ENCODE data around the gene MCF2L.
"Not testable (repeated sequence)": the region's sequence is repeated elsewhere in the genome, so short reads cannot be mapped to it uniquely, and the experiment has no call there.

MCF2L gene

DNA sequence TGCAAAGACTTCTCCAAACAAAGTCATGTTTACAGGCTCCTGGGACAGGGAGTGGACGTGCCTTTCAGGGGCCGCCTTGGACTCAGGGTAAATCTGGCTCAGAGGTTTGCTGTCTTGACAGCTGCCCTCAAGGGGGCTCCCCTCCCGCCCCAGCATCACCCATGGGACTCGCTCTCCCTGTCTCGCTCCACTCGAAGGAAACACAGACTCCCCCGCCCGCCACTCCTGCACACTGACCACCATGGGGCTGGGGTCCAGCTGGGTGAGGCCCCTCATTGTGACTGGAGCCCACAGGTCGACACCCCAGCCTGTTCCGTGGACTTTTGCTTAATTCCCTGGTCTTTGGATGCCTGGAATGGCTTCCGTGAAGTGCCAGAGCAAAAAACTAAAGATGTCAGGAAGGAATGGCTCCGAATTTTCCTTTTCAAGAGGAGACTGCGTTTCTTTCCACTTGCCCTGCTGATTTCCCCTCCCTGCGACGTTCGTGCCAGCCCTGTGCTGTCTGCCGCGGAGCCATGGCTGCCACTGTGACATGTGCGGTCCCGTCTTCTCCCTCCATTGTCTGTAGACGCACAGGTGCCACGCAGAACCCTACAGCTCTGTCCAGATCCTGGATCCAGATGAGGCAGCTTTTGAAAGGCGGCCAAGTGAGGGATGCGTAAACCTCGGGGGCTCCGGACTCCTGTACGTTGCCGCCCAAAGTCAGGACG is 48.6 kb downstream of the MCF2L start:
- no peak for DNase-seq

DNA sequence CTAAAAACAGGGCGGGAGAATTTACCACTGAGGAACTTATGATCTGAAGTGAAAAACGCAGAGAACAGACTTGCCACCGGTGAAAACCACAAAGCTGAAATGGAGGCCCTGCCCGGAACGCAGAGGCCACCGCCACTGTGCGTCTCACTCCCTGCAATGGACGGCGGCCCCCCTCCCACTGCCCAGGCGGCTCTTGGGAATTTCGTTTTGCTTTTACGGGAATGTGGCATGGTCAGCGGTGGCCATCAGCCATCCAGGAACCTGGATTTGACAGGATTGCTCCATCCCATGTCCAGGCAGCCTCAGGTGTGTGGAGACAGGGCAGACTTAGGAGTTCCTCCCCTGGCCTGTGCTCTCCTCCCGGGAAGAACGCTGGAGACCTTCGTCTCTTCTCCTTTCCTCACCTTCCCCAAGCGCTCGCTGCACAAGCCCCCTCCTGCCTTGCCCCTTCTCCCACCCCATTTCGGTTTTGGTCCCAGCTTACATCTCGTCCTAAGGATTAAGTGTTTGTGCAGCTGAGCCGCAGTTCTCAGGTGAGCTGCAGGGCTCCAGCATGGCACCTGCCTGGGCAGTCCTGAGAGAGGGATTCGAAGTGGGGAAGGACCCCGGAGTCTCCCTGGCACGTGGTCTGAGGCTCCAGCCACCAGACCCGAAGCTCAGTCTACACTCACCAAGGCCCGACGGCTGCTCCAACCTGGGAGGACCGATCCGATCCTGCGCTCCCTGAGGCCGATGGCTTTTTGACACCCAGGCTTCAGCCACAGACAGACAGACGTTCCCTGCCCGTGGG is 49.9 kb downstream of the MCF2L start:
- no peak for DNase-seq

DNA sequence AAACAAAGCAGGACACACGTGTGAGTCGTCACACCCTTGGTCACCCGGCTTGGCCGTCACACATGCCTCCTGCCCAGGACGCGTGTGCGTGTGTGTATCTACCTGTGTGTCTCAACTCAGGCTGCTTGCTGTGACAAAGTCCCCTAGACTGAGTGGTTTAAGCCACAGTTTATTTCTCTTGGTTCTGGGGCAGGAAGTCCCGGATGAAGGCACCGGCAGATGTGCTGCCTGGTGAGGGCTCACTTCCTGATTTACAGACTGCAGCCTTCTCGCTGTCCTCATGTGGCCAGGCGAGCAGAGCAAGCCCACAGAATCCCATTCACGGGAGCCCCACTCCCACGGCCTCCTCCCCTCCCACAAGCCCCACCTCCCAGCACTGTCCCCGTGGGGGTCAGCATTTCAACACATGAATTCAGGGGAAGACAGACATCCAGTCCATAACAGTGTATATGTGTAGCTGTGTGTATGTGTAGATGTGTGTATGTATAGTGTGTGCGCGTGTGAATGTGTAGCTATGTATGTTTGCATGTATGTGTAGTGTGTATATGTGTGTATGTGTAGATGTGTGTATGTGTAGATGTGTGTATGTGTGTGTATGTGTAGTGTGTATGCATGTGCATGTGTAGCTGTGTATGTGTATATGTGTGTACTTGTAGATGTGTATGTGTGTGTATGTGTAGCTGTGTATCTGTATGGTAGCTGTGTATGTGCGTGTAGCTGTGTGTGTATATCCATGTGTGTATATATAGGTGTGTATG is 51.5 kb downstream of the MCF2L start:
- DNase-seq: no peak

DNA sequence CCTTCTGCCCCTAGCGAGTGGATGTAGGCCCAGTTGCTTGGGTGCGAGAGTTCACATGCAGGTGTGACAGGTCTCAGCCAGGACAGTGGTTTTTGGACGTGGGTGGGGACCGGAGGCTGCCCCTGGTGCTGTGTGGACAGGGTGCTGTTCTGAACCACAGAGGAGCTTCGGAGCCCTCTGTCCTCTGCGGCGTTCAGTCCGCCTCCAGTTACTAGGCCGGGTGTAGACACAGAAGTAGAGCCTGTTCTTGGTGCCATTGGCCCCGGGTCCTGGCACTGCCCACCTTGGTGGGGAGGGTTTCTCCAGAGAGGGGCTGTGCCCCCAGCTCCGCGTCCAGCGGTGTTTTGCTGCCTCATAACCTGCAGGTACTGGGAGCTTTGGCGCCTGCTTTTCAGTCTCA is 52.4 kb downstream of the MCF2L start:
- DNase-seq: no peak

DNA sequence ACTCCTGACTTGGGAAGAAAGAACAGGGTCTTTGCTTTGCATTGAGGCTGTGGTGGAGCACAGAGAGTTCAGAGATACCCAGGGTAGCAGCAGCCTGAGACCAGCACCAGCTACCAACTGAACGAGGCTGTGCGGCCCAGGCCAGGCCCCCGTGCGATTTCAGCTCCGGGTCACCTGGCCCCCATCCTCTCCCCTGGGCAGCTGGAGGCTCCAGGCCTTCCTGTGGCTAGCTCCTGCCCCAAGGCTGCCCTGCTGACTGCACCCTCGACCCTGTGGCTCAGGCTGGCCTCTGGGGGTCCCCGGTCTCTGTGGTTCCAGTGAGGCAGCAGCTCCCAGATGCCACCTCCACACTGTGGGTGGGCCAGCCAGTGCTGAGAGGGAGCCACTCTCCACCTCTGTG is 52.8 kb downstream of the MCF2L start:
- DNase-seq: no peak

DNA sequence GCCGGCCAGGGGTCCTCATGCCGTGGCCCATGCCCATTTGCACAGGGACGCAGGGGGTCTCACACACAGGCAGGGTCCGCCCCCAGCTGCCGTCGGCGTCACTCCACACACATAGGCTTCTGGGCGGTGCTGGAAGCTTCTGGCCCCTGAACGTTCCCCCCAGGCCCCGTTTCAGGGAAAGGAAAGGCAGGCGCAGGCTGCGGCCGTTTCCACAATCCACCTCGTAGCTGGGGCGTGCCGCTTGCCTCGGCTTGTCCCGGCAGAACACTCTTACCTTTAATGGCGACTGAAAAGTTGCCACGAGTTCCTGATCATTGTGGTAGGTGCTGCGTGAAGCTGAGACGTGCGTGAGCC is 53.4 kb downstream of the MCF2L start:
- no peak for DNase-seq

DNA sequence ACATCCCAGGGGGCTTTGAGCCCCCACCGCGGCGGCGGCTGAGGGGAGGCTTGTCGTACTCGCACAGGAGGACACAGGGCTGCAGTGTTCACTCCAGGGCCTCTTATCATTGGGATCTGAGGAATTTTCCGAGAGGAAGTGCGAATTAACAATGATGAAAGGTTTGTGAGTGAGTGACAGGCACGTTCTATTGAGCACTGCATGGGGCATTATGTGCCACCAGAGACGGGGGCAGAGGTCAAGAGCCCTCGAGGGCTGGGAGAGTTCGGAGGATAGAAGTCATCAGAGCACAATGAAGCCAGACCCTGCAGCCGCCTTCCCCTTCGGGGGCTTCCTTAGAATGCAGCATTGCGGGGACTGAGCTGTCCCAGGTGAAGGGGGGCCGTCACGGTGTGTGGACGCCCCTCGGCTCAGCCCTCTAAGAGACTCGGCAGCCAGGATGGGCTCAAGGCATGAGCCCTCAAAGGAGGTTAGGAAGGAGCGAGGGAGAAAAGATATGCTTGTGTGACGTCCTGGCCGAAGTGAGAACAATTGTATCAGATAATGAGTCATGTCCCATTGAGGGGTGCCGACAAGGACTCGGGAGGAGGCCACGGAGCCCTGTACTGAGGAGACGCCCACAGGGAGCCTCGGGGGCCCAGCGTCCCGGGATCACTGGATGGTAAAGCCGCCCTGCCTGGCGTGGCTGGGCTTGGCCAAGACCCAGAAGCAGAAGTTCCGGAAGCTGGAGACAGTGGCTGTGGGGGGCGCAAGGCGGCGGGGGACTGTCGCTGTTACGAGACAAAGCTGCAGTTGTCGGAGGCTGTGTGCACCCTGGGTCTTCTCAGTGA is 53.9 kb downstream of the MCF2L start:
- DNase-seq: no peak

DNA sequence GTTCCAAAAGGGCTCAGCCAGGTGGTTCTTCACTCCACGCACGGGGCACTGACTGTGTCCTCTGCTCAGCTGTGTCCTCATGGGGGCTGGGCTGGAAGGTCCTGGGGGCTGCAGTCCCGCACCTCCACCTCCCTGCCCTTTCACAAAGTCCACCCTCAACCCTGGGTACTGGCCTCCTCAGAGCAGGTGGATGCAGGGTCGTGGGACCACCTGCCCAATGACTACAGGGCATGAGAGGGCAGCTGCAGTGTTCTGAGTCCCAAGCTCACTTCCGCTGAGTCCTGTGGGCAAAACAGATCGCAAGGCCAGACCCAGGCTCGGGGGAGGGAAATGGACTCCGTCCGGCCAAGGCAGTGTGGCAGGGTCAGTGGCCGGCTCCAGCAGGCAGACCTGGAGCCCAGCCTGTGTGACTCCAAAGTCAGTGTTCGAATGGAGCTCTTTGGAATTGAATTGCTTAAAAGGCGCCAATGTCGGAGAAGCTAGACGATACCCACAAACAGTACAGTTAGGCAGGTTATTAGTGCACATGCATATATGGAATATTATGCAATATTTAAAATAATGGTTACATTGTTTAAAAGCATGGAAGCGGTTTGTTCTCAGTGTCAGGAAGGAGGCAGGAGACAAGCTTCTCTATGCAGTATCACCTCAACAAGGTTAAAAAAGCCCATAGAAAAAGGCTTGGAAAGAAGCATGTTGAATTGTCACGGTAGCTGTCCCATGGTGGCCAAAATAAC is 54.8 kb downstream of the MCF2L start:
- no peak for DNase-seq

DNA sequence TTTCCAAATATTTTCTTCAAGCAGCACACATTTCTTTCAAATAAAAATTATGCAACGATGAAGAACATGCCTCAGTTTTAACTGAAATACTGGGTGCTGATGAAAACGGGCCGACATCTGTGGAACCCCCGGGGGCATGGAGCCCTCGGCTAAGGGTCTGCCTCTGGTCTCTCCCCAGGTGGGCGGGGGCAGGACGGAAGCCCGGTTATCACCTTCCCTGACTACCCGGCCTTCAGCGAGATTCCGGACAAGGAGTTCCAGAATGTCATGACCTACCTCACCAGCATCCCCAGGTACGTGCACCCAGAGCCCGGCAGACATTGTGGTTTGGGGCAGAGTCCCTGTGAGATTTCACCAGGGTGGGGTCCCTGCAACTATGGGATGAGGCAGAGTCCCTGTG is 55.5 kb downstream of the MCF2L start:
- no peak for DNase-seq

DNA sequence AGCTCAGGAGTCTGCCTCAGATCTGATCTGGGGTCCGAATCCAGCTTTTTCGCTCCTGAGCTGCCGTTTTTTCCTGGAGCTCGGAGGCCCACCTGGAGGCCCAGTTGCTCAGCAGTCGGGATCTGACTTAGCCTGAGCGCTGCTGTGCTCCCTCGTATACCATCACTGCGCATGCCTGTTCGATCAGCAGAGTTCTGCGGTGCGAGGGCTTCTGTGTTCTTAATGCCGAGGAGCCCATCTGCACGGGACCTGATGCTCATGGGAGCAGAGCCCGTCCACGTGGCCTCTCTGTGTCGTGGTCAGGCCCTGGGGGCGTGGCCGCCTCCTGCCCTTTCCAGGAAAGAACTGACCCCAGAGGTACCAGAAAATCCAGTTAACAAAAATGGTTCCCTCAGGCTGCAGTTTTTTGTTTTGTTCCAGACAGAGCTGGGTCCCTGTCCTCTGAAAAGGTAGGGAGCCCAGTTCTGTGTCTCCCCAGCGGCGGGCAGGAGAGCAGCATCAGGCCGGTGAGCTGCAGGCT is 57.4 kb downstream of the MCF2L start:
- no peak for DNase-seq

DNA sequence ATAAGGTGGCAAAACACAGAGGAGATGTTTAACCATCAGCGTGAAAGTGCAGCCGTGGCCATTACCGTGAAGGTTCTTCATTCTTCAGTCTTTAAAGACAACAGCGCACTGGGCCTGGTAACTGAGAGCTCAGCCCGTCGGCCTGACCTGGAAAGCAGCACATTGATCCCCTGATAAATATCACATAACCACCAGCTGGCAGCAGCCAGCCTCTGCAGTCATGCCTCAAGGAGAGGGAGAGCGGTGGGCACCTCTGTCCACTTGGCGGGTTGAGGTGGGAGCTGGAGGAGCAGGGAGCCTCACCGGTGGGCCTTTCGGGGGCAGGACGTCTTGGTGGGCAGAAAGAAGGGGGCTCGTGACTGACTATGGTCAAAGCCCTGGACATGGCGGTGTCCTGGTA is 58.1 kb downstream of the MCF2L start:
- DNase-seq: no peak

DNA sequence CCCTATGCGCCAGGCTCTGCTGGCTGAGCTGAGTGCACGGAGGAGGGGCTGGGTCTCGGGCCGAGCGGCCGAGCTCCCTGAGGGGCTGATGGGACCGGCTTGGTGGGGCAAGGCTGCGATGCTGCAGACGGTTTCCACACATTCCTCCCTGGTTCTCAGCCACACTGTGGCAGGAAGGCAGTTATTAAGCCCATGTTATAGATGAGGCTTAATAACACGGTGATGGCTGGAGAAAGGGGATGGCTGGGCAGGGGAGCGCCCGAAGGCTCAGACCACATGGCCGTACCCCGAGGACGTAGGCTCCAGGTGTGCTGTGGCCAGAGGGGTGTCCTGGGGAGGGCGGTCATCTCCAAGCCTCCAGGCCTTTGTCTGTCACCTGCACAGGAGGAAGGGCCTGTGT is 58.6 kb downstream of the MCF2L start:
- DNase-seq: no peak

DNA sequence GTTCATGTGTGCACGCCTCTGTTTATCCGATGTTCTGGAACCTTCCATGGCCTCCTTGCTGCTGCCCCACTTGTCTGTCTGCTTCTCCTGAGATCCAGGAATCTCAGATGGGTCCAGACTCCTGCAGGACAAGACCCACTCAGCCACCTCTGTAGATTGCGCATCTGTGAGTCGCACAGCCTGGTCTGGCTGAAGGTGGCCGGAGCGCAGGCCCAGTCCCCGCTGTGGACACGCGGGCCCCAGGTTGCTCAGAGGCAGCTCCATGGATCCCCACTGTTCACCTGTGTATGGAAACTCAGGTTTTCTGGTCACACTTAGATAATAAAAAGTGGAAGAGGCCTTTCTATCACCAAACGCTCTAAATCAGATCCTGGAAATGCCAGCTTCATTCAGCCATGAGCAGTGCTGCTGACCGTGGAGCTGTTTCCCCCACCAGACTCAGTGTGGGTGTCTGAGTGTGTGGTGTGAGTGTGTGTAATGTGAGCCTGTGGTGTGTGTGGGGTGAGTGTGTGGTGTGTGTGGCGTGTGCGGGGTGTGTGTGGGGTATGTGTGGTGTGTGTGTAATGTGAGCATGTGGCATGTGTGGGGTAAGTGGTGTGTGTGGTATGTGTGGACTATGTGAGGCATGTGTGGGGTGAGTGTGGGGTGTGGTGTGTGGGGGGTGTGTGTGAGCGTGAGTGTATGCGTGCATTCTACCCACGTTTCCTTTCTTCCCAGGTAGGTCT is 59.5 kb downstream of the MCF2L start:
- DNase-seq: no peak

DNA sequence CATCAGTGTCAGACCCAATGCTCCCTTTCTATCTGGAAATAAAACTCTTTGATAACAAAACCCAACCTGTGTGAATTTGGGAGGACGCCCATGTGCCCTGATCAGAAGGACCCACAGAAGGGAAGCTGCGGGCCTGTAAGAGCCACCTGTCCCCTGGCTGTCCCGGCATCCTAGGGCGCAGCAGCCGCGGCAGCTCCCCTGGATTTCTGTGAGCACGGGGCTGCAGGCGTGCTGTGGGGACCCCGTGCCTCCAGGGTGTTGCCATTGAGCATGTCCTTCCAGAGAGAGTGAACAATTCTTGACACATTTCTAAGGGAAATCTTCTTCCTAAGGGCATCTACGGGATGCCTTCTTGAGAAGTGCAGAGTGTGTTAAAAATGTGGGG is 60.0 kb downstream of the MCF2L start:
- DNase-seq: no peak

DNA sequence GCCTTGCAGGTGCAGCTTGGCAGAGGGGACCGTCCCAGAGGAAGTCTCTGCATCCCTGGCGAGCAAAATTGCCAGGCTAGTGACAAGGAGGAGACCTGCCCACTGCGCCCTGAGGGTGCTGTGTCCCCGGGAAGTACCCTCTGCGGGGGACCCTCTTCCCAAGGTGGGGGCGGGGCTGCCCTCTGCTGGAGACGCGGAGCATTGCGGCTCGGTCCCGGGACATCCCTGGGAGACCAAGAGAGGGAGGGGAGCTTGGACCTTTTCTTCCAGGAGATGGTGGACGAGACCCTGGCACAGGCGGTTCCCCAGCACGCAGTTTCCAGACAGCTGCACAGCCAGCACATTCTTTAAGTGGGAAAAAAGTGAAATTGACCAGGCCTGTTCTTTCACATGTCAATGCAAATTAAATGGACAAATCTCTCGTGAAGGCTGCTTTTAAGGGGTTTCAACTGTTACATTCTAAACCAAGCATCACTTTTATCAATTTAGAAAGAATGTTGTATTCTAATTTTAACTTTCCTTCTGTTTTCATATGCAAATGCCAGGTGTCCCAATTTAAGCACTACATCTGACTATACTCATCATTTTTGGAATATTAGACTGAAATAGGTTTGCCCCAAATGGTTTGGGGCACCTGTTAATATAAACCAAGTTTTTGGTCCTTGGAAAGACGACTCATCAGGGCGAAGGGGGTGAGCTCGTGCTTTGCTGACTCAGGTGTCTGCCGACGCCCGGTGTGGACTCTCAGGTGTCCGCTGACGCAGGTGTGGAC is 60.7 kb downstream of the MCF2L start:
- DNase-seq: peak; percentile 85

DNA sequence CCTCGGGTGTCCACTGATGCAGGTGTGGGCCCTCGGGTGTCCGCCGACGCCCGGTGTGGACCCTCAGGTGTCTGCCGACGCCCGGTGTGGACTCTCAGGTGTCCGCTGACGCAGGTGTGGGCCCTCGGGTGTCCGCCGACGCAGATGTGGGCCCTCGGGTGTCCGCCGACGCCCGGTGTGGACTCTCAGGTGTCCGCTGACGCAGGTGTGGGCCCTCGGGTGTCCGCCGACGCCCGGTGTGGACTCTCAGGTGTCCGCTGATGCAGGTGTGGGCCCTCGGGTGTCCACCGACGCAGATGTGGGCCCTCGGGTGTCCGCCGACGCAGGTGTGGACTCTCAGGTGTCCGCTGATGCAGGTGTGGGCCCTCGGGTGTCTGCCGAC is 61.2 kb downstream of the MCF2L start:
- DNase-seq: not testable (repeated sequence)

DNA sequence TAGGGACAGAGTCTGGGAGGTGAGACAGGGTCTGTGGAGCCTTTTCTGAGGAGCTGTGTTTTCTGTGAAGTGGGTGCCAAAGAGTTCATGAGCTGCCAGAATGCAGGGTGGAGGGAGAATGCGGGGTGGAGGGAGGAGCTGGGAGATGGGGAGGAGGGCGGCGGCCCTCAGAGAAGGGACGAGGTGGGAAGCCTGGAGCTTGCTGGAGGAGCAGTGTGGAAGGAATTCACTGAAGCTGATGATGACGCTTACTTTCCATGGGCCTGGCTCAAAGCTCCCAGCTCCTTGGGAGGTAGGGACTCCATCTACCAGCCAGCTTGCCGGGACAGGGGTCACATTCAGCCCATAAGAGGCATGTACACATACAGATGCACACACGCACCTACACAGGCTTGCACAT is 62.5 kb downstream of the MCF2L start:
- no peak for DNase-seq

DNA sequence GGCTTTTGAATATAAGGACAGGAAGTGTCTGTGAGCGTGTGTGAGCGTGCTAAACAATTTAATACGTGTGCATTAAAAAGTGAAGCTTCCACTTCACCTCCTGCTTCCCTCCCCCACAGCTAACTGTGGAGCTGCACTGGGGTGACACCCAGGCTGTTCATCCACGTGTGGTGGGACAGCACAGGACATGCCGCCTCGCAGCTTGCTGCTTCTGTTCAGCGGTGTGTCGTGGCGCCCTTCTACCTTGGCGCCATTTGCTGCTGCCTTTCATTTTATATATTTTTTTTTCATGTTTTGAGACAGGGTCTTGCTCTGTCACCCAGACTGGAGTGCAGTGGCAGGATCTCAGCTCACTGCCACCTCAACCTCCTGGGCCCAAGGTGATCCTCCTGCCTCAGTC is 63.3 kb downstream of the MCF2L start:
- DNase-seq: no peak

DNA sequence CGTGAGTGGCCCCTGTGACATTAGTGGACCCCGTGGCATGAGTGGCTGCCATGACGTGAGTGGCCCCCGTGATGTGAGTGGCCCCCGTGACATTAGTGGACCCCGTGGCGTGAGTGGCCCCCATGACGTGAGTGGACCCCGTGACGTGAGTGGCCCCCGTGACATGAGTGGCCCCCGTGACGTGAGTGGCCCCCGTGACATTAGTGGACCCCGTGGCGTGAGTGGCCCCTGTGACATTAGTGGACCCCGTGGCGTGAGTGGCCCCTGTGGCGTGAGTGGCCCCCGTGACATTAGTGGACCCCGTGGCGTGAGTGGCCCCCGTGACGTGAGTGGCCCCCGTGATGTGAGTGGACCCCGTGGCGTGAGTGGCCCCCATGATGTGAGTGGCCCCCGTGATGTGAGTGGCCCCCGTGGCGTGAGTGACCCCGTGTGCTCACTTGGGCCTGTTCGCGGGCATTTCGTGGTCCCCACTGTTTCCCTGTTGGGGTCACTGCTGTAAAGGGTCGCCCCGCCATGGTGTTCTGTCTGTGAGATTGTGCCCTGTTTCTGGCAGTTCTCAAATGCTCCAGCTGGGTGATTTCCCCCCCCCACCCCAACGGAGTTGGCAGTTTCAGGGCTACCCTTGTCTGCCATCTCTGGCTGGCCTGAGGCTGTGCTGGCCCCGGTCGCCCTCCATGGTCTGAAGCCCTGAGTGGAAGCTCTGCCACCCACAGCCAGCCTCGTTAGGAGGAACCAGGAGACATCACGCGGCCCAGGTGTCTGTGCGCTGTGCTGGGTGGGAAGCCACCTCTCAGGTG is 64.2 kb downstream of the MCF2L start:
- no peak for DNase-seq

Data from activated CD8-positive, alpha-beta memory T cell treated with anti-CD3 and anti-CD28 coated beads for 24 hours (primary cell).